Prostate gland (tissue), 2 donors: Measurements from ENCODE around the gene SLC17A1.

Source experiments
- CTCF ChIP-seq, 4 experiments: fragments of 200-600 bp in 2 of 4; fragments of 450-650 bp in 2 of 4; sonication (generic) in 2 of 4; IDR thresholded peaks; 1 replicate in 3 of 4; 2 replicates in 1 of 4; pipeline ENCODE4 v1.5.1; 2016 to 2019; ENCODE audit warnings: antibody characterized with exemption in 4 of 4, mild to moderate bottlenecking in 2 of 4, moderate library complexity in 2 of 4
- POLR2AphosphoS5 ChIP-seq: sonication (generic); formaldehyde crosslinking; IDR thresholded peaks from one replicate; pipeline ENCODE4 v1.6.1; 2017; ENCODE audit warnings: antibody characterized with exemption

DNA sequence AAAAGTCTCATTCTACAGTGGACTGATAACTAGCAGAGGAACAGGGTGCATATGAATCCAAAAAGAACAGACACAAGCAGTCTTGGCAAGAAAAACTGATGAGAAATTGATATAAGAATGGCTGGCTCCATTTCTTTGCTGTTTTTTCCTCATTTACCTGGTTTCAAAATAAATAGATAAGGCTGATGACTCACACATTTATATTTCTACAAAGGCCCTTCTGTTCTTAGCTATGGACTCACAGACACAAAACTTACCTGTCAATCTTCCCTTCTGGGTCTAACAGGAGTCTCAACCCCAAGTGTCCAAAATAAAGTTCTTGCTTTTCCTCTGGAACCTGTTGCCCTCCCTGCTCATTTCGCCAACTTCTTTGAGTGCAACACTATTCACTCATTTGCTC is 76.4 kb downstream of the SLC17A1 start:
- TF ChIP-seq CTCF (IDR thresholded peaks at IDR 0.05) (no peak), POLR2AphosphoS5 (no peak)
